Neuron (in vitro differentiated cells): ENCODE results near the gene PYGM.

Experiments
- H2AFZ ChIP-seq: one replicate; pipeline ENCODE4 v1.6.1; 2013; ENCODE audit warnings: low read depth, mild to moderate bottlenecking, inconsistent platforms, low read length, moderate library complexity
- H3K27me3 ChIP-seq: one replicate; pipeline ENCODE4 v1.6.1; 2013; ENCODE audit warnings: low read length; ENCODE audit not compliant: insufficient read depth
- H3K36me3 ChIP-seq: one replicate; pipeline ENCODE4 v1.6.1; 2013; ENCODE audit warnings: low read length; ENCODE audit not compliant: insufficient read depth
- H3K4me1 ChIP-seq: one replicate; pipeline ENCODE4 v1.6.1; 2013; ENCODE audit warnings: low read length; ENCODE audit not compliant: insufficient read depth
- H3K4me3 ChIP-seq: 2 replicates; pipeline ENCODE4 v1.5.1; 2013; ENCODE audit warnings: mild to moderate bottlenecking, low read length, moderate library complexity
- H3K9me3 ChIP-seq: one replicate; pipeline ENCODE4 v1.6.1; 2013; ENCODE audit warnings: low read length

PYGM gene

GRCh38 chr11:64723907-64724862 lies 35.6 kb downstream of the PYGM start:
- H3K36me3 ChIP-seq = no peaks in the 10 kb centered on the region
- H3K4me3 ChIP-seq = no peak overlapping the region
- H3K9me3 ChIP-seq = no peaks in the 10 kb centered on the region

GRCh38 chr11:64723117-64723906 lies 36.5 kb downstream of the PYGM start, which contains the start of gene NRXN2:
NRXN2 (minus strand) TSS chr11:64723197; CDS start chr11:64713699, 9,498 bp downstream.
- peak within 1 kb of the TSS; percentile 52 for H3K4me3 ChIP-seq
- no peaks in the 10 kb centered on the region for H3K36me3 ChIP-seq
- H3K9me3 ChIP-seq = no peaks in the 10 kb centered on the region
- H3K27me3 ChIP-seq = peaks cover 4% of the 10 kb centered on the region
- peaks cover 43% of the 10 kb centered on the region for H3K4me1 ChIP-seq
- H2AFZ ChIP-seq = peak within 1 kb of the TSS; percentile 74

More at GRCh38 chr11:64723907-64724862, 35.6 kb downstream of the PYGM start:
- no peak overlapping the region for H2AFZ ChIP-seq
- H3K27me3 ChIP-seq = peaks cover 4% of the 10 kb centered on the region
- peaks cover 43% of the 10 kb centered on the region for H3K4me1 ChIP-seq

DNA sequence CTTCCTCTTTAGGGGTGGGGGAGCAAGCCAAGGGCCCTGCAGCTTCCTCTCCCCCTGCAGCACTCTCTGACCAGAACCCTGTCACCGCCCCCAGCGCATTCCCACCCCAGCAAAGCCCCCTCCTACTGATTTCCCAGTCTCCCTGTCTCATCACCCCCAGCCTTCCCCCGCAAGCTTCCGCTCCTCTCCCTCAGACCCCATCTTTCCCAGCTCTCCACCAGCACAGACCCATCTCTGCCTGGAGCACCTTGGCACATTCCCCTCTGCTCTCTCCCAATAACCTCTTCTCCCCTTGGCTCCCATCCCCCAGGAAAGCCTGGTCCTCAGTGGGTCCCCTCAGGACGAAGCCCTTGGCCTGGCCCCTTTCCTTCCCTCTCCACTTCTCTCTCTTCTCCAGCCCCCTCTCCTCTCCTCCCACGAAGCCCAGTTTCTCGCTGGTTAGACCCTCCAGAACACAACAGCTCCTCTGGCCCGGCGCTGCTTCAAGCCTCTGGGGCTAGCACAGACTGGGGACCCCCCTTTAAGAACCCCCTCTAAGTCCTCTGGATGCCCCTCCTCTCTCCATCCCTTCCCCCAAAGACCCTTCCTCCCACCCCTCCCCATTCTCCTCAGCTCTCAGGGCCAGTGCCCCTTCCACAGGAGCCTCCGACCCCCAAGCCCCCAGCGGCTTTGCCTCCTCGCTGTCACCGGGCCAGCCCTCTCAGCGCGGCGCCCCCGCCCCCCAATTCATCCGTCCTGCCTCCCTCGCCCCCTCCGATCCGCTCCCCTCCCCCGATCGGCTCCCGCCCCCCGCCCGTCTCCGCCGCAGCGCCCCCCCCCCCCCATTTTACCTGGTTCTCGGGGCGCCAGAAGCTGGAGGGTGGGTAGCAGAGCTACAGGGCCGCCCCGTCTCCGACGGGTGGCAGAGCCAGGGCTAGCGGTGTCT lies 37.4 kb downstream of the PYGM start:
- H3K4me1 ChIP-seq = peaks cover 46% of the 10 kb centered on the region
- peak overlapping the region; percentile 52 for H3K4me3 ChIP-seq
- H3K27me3 ChIP-seq = peaks cover 4% of the 10 kb centered on the region
- H2AFZ ChIP-seq = no peak overlapping the region
- no peaks in the 10 kb centered on the region for H3K36me3 ChIP-seq
- H3K9me3 ChIP-seq = no peaks in the 10 kb centered on the region

DNA sequence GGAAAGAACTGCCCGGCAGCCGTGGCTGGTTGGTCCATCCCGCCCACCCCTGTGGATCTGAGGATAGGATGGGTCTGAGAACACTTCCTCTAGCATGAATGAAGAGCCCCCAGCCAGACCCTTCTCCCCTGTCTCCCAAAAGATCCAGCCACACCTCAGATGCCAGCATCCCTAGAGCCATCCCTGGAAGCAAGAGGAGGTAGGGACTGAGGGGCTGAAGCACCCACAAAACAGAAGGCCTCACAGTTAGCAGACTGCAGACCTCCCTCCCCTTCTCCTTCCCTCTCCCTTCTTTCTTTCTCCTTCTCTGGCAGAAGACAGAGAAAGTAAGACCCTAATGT lies 38.4 kb downstream of the PYGM start:
- Histone ChIP-seq H3K9me3 (no peaks in the 10 kb centered on the region), H3K27me3 (peaks cover 4% of the 10 kb centered on the region), H3K36me3 (no peaks in the 10 kb centered on the region), H2AFZ (no peak overlapping the region), H3K4me3 (no peak overlapping the region), H3K4me1 (peaks cover 53% of the 10 kb centered on the region)

DNA sequence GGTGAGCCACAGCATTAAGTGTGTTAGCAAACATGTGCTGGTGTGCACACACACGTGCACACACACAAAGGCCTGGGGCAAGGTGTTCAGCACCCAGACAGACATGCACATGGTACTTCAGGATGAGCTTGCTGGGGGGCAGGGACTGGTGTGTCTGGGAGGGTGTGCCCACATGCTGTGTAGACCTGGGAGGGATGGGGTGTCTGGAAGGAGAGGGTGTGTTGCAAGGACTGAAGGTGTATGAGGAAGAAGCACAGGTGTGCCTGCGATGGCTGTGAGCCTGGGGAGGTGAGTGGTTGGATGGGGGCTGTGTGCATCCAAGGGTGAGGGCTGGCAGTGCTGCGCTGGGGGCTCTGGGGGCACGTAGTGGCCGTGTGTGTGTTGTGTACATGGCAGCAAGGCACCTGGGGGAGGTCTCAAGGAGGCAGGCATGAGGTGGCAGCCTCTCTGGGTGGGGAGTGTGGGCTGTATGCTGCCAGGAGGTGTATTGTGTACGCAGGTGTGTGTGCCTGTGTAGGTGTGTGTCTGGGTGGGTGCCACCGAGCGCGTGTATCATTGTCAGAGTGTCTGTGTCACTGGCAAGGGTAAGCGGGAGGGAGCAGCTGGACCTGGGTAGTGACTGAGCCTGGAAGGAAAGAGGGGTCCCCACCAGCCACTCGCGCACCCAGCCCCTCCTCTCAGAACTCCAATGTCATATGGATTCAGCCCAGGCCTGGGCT lies 39.0 kb downstream of the PYGM start:
- Histone ChIP-seq H3K36me3 (no peaks in the 10 kb centered on the region), H3K9me3 (no peaks in the 10 kb centered on the region), H3K27me3 (peaks cover 5% of the 10 kb centered on the region), H2AFZ (no peak overlapping the region), H3K4me1 (peaks cover 52% of the 10 kb centered on the region), H3K4me3 (no peak overlapping the region)

DNA sequence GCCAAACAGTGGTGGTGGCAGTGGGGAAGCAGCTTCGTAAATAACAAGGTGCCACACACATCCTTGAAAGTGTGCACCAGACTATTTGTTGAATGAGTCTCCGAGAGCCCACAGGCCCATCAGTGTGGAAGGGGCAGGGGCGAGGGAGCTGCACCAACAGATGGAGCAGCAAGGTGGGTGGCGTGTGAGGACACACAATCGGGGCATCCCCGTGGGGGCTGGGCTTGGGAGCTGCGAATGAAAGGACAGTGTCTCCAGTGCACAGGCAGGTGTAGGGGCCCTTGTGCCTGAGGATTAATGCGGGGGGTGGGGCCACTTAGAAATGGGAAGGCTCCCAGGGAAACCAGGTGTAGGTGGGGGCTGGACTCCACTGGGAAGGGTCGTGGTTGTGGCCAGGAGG lies 39.6 kb downstream of the PYGM start:
- H3K9me3 ChIP-seq = no peaks in the 10 kb centered on the region
- H3K4me1 ChIP-seq = peaks cover 50% of the 10 kb centered on the region
- H2AFZ ChIP-seq = no peak overlapping the region
- H3K4me3 ChIP-seq = no peak overlapping the region
- H3K27me3 ChIP-seq = peaks cover 10% of the 10 kb centered on the region
- H3K36me3 ChIP-seq = no peaks in the 10 kb centered on the region

GRCh38 chr11:64719406-64719805 lies 40.4 kb downstream of the PYGM start:
- Histone ChIP-seq H3K4me1 (peaks cover 45% of the 10 kb centered on the region), H2AFZ (no peak overlapping the region), H3K9me3 (no peaks in the 10 kb centered on the region), H3K36me3 (no peaks in the 10 kb centered on the region), H3K4me3 (no peak overlapping the region), H3K27me3 (peaks cover 14% of the 10 kb centered on the region)

DNA sequence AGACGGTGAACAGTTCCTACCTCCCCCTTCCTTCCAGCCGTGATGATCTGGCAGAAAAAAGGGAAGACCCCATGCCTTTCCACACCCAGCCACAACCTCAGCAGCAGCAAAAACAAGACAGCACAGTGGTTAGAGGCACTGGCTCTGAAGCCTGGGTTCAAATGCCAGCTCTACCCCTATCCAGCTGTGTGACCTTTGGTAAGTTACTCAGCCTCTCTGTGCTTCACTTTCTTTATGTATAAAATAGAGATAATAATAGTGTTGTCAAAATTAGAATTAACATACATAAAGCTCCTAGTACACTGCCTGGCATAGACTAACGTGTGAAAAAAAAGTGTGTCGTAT lies 41.0 kb downstream of the PYGM start:
- peaks cover 14% of the 10 kb centered on the region for H3K27me3 ChIP-seq
- H3K36me3 ChIP-seq = no peaks in the 10 kb centered on the region
- peaks cover 44% of the 10 kb centered on the region for H3K4me1 ChIP-seq

GRCh38 chr11:64718084-64718779 lies 41.5 kb downstream of the PYGM start:
- Histone ChIP-seq H3K9me3 (no peaks in the 10 kb centered on the region), H3K4me3 (no peak overlapping the region), H2AFZ (no peak overlapping the region), H3K27me3 (peaks cover 14% of the 10 kb centered on the region), H3K4me1 (peaks cover 41% of the 10 kb centered on the region), H3K36me3 (no peaks in the 10 kb centered on the region)

More for the DNA sequence above, 41.0 kb downstream of the PYGM start:
- H2AFZ ChIP-seq = no peak overlapping the region
- H3K4me3 ChIP-seq = no peak overlapping the region
- no peaks in the 10 kb centered on the region for H3K9me3 ChIP-seq

DNA sequence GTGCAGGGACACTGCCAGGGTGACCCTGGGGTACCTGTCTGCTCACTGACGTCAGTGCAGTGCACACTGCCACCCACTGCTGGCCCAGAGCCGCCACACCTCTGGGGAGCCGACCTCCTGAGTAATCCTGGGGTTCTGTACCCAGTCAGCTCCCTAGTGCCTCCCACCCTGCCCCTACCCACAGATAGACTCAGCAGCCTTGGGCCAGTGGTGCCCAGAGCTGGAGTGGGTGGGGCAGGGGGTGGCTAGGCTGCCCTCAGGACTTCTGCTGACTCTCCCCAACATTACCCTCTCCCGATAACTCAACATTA lies 42.6 kb downstream of the PYGM start:
- Histone ChIP-seq H3K4me1 (peaks cover 39% of the 10 kb centered on the region), H2AFZ (no peak overlapping the region), H3K36me3 (no peaks in the 10 kb centered on the region), H3K9me3 (no peaks in the 10 kb centered on the region), H3K27me3 (peaks cover 13% of the 10 kb centered on the region), H3K4me3 (no peak overlapping the region)

DNA sequence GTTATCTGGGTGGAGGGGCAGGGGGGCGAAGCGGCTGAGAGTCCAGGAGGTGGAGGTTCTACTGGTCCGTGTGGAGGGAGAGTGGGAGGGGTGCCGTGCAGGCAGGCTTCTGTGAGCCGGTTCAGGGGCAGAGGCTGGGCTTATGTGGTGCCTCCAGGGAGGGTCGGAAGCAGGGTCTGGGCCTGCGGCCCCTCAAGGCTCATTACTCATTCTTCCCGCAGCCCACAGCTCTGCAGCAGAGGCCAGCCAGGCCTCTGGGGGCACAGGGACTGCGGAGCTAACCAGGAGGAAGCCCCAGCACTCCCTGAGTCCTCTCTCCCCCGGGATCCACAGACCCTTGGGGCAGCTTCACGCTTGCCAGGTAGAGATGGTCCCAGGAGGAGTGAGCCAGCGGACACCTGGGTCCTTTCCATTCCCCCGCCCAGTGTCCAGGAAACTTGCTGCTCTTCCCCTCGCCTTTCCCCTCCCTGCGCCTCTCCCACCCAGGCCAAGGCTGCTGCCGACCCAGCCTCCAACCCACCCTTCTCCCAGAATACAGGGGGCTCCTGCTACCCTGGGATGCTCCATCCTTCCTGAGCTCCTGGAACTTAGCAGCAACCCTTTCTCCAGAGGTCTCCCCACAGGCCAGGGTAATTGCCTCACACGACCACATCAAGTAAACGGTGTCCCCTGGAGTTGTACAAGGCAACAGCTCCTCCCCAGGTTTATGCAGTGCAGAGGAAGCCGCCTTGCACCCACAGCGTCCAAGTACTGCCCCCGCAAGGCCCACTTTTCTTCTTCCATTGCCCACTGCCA lies 43.1 kb downstream of the PYGM start:
- Histone ChIP-seq H3K36me3 (no peaks in the 10 kb centered on the region), H3K9me3 (no peaks in the 10 kb centered on the region), H3K4me1 (peaks cover 33% of the 10 kb centered on the region), H3K4me3 (no peak overlapping the region), H3K27me3 (peaks cover 9% of the 10 kb centered on the region), H2AFZ (no peak overlapping the region)
